Activated CD8-positive, alpha-beta memory T cell treated with anti-CD3 and anti-CD28 coated beads, Interleukin-2, amount 50 U/mL, for 24 hours (primary cell): Measurements from ENCODE around the gene NEO1.
"Not testable (repeated sequence)": the region's sequence is repeated elsewhere in the genome, so short reads cannot be mapped to it uniquely, and the experiment has no call there.

Experiments used
- DNase-seq: peaks from one replicate; pipeline ENCODE4 v3.0.0-alpha.2; 2020; ENCODE audit errors: extremely low read depth

NEO1 gene

DNA sequence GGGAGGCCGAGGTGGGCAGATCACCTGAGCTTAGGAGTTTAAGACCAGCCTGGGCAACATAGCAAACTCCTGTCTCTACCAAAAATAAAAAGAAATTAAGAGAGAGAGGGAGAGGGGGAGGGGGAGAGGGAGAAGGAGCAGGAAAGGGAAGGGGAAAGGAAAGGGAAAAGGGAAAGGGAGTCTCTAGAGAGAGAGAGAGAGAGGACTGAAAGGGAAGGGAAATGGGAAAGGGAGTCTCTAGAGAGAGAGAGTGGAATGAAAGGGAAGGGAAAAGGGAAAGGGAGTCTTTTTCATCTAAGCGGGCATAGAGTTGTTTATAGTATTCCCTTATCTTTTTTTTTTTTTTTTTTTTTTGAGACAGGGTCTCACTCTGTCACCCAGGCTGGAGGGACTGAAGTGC lies 148.1 kb downstream of the NEO1 start:
- no peak for DNase-seq

DNA sequence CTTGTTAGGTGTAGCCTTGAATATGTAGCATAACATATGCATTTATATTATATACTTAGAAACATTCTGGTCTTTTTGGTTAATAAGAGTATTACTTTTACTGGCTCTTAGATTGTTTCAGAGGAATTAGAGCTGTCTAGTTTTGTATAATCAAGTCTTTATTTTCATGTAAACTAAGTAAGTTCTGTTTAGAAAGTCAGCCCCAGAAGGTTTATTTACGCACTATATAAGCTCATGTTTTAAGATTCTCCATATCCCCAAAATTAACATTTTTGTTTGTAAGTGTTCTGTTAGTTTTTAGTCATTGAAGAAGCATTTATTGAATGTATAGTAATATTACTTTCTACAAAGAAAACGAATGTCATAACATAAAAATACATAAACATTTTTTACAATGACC lies 158.4 kb downstream of the NEO1 start:
- no peak for DNase-seq

DNA sequence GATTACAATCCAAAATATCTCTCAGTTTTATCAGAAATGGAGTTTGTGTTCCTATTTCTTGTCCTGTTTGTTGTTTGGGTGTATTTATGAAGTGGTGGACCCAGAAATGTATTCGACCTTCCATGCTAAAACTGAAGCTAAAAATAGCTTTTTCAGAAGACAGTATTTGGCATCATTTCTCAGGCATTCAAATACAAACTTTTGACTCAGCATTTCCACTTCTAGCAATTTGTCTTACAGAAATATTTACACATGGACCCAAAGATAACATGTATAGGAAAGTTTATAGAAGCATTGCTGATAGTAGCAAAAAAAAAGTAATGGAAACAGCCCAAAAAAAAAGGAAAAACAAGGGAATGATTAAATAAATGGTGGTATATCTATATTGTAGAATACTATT lies 160.2 kb downstream of the NEO1 start:
- DNase-seq: no peak

DNA sequence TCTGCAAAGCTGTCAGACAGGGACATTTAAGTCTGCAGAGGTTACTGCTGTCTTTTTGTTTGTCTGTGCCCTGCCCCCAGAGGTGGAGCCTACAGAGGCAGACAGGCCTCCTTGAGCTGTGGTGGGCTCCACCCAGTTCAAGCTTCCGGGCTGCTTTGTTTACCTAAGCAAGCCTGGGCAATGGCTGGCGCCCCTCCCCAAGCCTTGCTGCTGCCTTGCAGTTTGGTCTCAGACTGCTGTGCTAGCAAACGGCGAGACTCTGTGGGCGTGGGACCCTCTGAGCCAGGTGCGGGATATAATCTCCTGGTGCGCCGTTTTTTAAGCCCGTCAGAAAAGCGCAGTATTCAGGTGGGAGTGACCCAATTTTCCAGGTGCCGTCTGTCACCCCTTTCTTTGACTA lies 169.2 kb downstream of the NEO1 start:
- DNase-seq: not testable (repeated sequence)

DNA sequence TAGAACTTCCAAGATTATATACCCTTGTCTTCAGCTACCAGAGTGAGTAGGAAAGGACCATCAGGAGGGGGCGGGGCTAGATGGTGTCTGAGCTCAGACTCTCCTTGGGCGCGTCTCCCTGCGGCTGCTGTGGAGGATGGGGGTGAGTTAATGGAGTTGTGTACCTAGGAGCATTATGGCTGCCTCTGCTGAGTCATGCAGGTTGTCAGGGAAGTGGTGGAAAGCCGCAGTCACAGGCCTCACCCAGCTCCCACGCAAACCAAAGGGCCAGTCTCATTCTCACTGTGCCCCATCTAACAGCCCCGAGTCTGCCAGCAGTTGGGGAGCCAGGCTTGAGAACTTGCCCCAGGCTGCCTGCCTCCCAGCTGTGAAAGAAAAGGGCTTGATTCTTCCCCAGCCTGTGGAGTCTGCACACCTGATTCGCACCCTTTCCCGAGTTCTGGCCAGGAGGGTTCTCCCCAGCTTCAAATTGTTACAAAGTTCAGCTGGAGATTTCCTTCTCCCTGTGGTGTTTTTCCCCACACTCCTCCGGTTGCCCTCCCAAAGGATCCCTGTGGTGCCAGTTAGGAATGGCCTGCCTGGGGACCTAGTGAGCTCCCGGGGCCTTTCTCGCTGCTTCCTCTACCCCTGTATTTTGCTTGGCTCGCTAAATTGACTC lies 173.2 kb downstream of the NEO1 start:
- no peak for DNase-seq

DNA sequence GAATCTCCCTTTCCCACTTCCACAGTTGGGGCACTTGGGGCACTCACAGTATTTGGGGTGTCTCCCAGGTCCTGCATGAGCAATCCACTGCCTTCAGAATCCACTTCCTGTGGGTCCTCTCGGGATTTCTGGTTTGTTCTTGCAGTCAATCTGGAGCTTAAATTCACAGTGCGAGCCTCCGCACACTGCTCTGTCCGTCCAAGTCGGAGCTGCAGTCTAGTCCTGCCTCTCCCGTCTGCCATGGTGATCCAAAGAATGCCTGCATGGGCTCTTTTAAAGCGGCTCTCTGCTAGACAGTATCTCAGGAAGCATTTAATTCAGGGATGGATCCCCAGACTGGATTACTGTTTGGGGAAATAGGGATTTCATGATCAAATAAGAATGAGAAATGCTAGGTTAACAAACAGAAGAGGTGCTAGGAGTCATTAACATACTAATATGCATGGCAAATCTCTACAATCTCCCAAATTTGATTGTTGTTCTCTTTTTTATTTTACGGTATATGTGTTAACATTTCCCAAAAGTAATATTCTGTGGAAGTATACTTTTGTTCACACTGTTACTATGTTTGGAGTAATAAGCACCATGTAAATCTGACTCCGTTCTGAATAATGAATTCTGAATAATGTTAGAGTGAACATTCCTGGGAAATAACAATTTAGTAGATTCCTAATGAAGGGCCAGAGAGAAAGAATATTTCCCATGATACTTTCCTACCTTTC lies 174.0 kb downstream of the NEO1 start:
- no peak for DNase-seq

DNA sequence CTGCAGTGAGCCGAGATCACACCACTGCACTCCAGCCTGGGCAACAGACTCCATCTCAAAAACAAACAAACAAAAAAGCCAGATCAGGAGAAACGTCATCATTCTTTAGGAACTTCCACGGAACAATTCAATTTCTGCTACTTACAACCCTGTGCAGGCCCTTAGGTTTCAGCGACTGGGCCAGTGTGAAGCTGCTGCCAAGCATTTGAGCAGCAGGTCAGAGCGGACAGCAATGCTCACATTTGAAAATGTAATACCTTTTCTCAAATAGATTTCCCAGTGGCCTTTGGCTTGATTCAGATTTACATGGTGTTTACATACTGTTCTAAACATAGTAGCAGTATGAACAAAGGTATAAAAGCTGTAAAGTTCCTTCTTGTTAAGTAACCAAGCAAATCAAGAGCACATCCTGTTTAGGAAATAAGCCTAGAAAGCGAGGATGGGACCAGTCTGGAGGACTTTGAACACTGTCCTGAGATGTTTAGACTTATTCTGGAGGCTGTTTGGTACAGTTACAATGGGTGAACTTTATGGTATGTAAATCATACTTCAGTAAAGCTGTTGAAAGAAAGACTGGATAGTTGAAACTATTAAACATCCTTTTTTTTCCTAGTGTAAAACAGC lies 175.3 kb downstream of the NEO1 start:
- no peak for DNase-seq

DNA sequence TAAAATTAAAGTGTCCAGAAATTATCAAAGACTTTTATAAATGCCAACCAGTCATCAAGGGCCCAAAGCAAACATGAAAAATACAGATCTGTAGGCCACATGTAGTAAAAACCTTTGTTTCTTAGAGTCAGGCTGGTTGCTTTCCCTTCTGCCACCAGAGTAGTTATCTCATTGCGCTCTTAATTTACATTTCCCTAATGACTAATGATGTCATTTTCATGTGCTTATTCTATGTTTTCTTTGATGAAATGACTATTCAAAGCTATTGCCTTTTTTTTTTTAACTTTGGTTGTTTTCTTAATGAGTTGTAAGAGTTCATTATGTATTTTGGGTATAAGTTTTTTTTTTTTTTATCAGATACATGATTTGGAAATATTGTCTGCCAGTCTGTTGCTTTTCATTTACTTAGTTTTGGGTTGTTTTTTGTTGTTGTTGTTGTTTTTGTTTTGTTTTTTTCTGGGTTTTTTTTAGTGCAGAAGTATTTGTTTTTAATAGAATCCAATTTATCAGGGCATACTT lies 175.9 kb downstream of the NEO1 start:
- DNase-seq: no peak

DNA sequence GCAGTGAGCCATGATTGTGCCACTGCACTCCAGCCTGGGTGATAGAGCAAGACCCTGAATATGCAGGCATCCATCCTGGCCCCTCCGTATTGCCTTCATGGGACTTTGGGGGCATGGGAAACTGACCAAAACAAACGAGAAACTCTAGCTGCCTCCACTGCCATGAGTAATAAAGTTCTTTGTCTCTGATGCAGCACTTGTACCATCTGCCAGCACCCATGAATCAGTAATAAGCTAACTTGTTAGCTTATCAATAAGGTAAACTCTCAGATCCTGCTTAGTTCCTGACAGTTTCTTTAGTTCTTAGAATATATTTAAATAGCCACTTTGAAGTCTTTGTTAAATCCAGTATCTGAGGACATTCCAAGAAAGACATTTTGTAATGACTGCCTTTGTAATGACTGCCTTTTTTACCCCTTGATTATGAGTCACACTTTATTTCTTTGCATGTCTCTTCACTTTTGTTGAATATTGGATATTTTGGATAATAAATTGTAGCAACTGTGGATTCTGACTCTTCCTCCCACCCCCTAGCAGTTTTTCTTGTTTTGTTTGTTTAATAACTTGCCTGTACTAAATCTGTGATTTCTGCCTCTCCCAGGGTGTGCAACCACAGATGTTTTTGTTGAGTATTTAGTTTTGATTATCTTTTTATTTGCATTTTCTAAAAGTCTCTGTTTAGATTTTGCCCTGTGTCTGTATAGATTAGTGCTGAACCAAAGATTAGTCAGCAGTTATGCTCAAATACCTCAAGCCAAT lies 179.6 kb downstream of the NEO1 start:
- no peak for DNase-seq

DNA sequence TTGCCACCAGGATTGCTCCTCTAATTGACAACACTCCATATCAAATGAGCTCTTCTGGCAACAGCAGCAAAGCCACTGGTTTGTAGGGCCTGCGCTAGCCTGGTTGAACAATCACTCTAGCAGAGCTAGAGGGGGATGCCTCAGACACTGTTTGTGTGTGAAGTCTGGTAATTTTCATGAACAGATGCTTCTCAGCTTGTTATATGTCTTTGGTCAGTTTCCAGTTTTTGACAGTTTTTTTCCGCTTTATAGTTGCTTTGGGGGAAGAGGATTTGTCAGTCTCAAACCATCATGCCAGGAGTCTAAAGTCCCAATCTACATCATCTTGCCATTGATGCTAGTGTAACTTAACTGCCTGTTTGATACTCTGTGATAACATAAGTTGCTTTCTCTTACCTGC lies 180.5 kb downstream of the NEO1 start:
- no peak for DNase-seq

DNA sequence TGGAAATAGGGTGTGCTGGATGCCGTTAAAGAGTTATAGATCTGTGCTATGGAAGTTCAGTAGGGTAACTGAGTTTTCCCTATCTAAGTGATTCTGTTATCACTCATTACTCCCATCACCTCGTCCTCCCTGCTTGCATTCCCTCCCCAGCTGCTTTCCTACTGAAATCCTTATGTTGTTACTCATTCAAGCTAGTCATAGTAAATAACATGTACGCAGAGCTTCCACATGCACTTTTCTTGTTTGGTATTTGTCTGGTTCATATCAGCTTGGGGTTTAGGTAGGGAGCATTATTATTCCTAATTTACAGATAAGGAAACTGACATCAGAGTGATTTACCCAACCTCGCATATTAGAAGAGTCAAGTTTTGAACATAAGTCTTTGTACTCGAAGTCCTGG lies 181.4 kb downstream of the NEO1 start:
- no peak for DNase-seq

DNA sequence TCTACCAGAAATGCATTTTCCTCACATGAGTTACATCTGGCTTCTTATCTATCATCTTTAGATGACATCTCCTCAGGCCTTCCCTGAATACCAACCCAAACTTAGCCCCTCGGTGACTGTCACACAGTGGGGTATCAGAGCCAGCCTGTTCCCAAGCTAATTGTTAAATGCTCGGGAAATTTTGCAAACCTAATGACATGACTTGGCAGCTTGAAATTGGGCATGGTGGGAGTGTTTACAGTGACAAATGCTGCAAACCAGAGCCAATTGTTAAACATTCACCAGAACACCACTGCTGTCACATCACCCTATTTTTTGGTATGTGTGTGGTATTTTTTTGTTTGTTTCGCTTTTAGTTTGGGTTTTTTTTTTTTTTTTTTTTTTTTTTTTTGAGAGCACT lies 185.6 kb downstream of the NEO1 start:
- no peak for DNase-seq

DNA sequence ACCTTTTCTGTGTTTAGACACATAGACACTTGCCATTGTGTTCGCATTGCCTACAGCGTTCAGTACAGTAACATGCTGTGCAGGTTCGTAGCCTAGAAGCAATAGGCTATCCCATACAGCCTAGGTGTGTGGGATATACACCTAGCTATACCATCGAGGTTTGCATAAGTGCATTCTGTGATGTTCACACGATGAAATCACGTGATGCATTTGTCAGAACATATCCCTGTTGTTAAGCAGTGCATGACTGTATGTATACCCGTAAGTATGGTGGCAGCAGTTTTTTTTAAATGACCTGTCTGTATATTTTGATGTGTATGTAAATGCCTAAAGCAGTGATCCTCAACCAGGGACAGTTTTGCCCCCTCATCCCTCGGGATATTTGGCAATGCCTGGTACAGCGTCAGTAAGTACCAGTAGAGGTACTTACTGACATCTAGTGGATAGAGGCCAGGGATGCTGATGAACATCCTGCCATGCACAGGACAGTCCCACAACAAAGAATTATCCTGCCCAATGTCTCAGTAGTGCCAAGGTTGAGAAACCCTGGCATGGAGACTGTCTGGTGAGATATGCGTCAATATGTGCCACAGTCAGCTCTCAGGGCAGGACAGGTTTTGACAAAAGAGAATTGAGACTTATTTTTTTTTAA lies 187.4 kb downstream of the NEO1 start:
- no peak for DNase-seq

DNA sequence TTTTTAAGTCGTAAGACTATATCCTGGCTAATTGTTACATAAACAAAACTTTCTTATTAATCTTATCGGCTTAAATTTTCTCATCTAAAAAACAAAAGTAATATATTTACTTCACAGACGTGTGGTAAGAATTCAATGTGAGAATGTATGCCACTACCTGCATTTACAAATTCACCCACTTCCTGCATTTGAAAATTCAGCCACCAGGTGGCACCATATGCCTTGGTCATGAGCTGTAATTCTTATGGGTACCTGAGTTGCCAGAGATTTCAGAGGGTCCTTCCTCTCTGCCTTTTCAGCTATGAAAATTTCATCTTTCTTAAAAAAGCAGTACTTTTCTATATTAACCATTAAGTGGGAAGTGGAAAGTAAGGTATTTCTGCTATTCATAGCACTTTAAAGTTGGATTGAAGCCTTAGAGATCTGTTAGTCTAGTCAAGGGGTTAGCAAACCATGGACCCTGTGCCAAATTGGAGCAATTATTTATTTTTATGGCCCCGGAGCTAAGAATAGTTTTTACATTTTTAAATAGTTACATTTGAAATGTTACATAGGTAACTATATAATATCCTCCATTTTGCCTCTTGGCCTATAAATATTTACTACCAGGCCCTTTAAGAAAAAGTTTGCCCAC lies 188.7 kb downstream of the NEO1 start:
- DNase-seq: peak; percentile 52

DNA sequence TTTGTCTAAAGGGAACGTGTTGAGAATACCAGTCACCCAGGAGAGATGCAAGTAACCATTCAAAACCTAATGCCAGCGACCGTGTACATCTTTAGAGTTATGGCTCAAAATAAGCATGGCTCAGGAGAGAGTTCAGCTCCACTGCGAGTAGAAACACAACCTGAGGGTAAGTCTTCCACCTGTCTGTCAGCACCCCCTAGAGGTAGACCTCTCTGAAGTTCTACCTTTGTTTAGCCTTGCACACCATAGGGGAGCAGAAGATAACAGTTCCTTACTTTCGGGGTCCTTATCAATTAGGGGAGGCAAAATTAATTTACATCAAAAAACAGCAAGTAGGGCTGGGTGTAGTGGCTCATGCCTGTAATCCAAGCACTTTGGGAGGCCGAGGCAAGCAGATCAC lies 192.1 kb downstream of the NEO1 start:
- no peak for DNase-seq

DNA sequence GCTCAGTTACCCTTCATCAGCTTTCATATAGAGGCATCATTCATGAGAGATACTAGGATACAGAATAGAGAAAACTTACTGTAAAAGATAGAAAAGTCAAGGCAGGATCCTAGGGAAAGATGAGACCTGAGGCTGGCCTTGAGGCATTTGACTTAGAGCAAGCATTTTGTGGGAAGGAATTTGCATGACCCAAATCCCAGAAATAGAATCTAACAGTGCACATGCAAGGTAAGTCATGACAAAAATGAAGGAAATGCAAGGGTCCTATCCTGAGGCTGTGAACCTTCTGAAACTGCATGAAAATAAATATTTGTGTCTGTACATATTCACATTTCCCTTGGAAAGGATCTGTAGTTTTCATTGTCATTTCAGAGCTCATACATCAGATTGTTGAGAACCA lies 194.2 kb downstream of the NEO1 start:
- no peak for DNase-seq

DNA sequence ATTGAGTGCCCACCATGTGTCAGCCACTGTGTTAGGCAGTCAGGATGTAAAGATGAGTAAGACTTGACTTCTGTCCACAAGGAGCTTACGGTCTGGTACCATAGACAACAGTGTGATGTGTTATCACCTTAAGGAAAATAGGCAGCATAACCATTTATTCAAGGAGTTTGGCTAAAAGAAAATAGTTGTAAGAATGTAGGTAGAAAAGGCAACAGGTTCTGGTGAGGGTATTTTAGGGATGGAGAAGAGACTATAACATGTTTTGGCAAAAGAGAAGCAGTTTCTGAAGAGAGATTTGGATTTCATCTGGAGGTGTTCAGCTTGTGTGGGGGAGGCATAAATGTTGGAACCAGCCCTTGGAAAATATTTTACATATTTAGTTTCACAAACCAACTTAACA lies 194.6 kb downstream of the NEO1 start:
- DNase-seq: no peak

DNA sequence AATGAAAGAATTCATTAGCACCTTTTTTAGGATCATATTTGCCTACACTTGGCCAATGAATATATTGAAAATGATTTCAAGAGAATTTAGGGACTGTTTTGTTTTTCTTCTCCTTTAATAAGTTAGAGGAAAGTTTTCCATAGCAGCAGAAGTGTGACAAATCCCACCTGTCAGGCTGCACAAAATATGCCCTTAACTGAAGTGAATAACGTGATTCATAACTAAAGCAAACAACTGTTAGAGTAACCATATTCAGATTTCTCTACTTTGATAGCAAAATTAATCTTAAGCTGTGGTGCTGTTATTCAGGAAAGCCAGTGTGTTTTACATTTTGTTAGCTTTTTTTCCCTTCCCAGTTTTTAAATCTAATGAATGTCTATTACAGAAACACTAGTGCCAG lies 195.1 kb downstream of the NEO1 start:
- DNase-seq: no peak

DNA sequence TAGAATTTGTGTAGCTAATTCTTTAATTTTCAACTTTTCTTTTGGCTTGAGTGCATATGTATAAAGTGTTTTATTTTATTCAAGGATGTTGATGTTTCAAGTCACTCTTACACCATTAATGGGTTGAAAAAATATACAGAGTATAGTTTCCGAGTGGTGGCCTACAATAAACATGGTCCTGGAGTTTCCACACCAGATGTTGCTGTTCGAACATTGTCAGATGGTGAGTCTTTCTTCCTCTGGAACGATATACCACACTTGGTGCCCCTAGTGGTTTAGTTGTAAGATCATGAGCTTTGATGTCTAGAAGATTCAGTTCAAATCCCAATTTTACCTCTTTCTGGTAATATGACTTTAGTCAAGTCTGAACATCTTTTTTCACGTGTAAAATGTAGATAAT lies 197.2 kb downstream of the NEO1 start:
- no peak for DNase-seq

DNA sequence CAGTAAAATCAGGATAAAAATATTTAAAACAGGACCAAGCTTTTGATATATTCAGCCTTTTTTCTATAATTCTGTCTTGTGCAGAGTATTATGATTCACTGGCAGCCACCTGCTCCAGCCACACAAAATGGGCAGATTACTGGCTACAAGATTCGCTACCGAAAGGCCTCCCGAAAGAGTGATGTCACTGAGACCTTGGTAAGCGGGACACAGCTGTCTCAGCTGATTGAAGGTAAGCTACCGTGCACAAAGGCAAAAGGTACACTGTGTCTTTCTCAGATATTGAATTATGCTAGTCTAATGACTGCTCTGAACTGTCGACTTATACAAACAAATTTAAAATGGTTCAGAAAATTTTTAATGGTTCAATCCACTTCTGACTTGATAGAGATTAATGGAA lies 202.3 kb downstream of the NEO1 start:
- DNase-seq: no peak
